NB4 (cell line): ENCODE data around the gene ZNF638.

Source experiments
- POLR2A ChIP-seq: IDR thresholded peaks from 2 replicates; pipeline ENCODE4 v1.6.1; 2011; ENCODE audit warnings: mild to moderate bottlenecking; ENCODE audit not compliant: insufficient read length; ENCODE audit errors: extremely low read depth
- TF ChIP-seq, protein P1 (sequence below): IDR thresholded peaks from one replicate; pipeline ENCODE4 v1.5.1; 2012; ENCODE audit warnings: low read depth, low read length
- TF ChIP-seq, protein P2 (sequence below): IDR thresholded peaks from 2 replicates; pipeline ENCODE4 v1.6.1; 2011; ENCODE audit warnings: low read depth, low read length

DNA sequence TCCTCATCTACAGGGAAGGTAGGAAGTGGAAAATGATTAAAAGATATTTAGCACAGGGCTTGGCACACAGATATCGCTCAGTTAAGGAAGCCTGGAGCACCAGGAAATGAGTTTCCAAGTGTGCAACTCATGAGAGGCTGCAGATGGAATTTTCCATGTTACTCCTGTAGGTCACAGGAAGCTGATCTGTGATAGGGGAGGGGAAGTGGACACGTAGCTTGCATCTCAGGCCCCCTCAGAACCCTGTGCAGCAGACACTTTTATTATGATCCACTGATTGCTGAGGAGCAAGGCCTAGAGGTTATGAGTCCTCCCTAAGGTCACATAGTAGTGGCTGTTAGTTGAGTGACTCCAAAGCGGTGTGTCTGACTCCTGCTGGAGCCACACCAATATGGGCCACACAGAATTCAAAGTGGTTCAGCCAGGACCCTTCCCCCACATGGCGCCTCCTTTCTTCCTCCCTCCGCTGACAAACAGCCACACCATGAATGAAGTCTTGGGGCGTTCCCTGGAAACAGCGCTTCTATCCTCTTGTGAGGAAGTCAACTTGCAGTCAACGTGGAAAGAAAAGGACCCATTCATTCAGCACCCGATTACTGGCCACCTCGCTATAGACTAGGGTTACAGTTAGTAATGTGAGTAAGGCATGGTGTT, 143.3 kb downstream of the ZNF638 start:
- no peak for TF ChIP-seq POLR2A
- TF ChIP-seq, protein P1, sequence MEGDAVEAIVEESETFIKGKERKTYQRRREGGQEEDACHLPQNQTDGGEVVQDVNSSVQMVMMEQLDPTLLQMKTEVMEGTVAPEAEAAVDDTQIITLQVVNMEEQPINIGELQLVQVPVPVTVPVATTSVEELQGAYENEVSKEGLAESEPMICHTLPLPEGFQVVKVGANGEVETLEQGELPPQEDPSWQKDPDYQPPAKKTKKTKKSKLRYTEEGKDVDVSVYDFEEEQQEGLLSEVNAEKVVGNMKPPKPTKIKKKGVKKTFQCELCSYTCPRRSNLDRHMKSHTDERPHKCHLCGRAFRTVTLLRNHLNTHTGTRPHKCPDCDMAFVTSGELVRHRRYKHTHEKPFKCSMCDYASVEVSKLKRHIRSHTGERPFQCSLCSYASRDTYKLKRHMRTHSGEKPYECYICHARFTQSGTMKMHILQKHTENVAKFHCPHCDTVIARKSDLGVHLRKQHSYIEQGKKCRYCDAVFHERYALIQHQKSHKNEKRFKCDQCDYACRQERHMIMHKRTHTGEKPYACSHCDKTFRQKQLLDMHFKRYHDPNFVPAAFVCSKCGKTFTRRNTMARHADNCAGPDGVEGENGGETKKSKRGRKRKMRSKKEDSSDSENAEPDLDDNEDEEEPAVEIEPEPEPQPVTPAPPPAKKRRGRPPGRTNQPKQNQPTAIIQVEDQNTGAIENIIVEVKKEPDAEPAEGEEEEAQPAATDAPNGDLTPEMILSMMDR, result no peak
- TF ChIP-seq, protein P2, sequence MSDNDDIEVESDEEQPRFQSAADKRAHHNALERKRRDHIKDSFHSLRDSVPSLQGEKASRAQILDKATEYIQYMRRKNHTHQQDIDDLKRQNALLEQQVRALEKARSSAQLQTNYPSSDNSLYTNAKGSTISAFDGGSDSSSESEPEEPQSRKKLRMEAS, result no peak
